GM19043 (cell line): Measurements from ENCODE around the gene BRWD1.
"Not testable (repeated sequence)": the region's sequence is repeated elsewhere in the genome, so short reads cannot be mapped to it uniquely, and the experiment has no call there.

Experiments
- ATAC-seq: cut with Tn5 transposase; IDR thresholded peaks from one replicate; pipeline ENCODE4 v1.9.1; 2021; ENCODE audit warnings: low read depth; ENCODE audit not compliant: unreplicated experiment

BRWD1 gene

DNA sequence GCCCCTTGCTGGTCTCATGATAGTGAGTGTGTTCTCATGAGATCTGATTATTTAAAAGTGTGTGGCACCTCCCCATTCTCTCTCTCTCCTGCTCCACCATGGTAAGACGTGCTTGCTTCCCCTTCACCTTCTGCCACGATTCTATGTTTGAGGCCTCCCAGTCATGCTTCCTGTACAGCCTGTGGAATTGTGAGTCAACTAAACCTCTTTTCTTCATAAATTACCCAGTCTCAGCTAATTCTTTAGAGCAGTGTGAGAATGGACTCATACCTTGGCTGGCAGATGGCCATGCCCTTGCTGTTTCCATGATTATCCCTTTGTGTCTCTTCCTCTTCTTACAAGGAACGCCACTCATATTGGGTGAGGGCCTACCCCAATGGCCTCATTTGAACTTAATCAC lies 170.5 kb downstream of the BRWD1 start:
- ATAC-seq: no peak

DNA sequence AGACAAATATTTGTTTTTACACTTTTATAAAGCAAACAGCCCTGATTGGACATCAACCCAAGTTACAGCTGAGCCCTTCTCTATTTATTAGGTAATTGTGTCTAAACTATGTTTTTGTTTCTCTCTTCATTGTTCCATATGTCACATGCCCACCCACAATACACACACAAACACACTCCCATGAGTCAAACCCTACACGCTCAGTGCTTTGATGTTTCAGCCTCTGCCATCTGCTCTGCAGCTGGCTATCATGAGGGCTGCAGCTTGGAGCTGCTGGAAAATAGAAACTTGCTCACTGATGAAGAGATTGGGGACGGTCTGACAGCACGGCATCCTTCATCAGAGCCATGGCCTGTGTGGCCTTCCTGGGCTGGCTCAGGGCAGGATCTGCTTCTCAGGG lies 171.9 kb downstream of the BRWD1 start:
- no peak for ATAC-seq

DNA sequence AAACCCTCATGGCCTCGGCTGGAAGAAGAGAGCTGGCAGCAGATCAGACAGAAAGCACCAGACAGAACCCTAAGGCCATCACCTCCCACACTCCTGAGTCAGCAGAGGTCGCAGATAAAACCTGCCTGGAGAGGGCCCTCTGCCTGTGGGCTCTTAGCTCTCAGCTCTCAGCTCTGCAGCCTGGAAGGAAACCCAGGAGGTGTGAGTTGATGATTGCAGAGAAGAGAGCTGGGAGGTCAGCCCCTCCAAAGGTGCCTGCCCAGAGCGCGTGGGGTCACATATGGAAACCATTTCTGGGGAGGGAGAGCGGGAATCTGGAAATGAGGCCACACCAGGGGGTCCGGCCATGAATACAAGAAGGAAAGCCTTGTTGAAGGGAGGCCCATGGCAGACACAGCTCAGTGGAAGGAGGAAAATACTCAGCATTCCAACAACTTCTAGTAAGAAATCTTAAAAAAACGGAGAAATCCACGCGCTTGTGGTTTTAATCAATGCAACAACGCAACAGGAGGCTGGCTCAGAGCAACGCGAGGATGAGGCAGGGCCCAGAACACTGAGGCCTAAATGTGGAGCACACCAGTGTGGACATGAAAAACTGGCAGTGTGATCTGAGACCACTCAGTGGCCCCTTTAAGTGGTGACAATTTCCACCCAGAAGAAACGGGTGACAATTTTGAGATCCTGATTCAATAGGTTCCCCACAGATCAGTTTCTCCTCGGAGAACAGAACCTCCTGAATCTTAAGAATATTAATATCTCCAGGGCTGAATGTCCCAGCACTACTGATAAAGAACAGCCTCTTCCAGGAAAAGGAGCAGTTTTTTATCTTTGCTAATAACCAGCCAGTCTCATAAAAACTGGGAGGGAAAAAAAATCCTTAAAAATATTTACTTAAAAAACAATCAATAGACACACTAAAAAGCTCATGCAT lies 175.9 kb downstream of the BRWD1 start:
- no peak for ATAC-seq

DNA sequence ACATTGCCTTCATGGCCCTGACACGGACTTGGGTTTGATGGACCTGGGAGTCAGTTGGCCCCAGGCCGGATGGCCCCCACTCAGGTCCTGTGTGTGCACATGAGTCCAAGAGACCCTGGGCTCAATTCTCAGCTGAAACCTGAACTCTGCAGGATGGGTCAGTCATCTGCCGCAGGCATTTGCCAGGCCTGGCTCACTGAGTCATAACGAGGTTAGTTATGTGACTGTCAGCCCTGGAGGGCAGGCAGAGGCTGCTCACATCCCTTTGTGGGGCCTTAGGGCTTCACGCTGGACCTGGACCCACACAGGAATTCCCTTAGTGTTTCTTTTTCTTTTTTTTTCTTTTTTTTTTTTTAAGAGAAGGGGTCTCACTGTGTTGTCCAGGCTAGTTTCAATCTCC lies 176.7 kb downstream of the BRWD1 start:
- no peak for ATAC-seq

DNA sequence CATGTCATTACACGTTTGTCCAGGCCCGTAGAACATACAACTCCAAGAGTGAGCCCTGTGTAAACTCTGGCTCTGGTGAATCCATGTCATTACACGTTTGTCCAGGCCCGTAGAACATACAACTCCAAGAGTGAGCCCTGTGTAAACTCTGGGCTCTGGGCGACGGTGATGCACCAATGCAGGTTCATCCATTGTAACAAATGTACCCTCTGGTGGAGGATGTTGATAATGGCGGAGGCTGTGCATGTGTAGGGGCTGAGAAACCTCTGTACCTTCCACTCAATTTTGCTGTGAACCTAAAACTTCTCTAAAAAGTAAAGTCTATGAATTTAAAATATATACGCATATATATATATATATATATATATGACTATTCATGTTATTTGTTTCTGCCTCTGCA lies 177.3 kb downstream of the BRWD1 start:
- ATAC-seq: not testable (repeated sequence)

DNA sequence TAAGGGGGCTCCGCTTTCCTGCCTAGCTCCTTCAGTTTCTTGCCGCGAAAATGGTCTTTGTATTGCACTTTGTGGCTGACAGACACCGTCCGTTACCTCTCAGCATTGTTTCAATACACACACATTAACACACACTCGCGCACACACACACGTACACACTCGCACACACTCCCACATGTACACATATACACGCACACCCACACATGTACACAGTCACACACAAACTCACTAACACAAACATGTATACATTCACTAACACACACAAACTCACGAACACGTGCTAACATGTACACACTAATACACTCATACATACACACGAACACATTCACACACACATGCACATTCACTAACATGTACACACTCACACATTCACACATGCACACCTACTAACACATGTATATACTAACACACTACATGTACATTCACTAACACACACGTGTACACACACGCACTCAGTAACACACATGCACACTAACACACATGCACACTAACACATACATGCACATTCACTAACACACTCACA lies 179.1 kb downstream of the BRWD1 start:
- ATAC-seq: no peak
